HepG2 (cell line): Measurements from ENCODE around the gene MATR3. TPM values are rescaled to one million over a fixed set of nuclear protein-coding genes. Genes with fewer than 3 reads are reported as not detected.
A peak's percentile ranks its signal among the peaks of the same experiment; 100 is the strongest.

Experiments used
- ARID4A ChIP-seq: sonication (generic); formaldehyde crosslinking; IDR thresholded peaks from 2 replicates; pipeline ENCODE4 v1.5.0; 2020; ENCODE audit warnings: mild to moderate bottlenecking, missing genetic modification reagents, borderline replicate concordance
- FOXA3 ChIP-seq: IDR thresholded peaks from 2 replicates; pipeline ENCODE4 v1.6.1; 2016; ENCODE audit warnings: missing genetic modification reagents, missing compliant biosample characterization
- GTF3A ChIP-seq: sonication (generic); formaldehyde crosslinking; conservative IDR thresholded peaks from 2 replicates; pipeline ENCODE4 v1.4.0; 2020; ENCODE audit warnings: mild to moderate bottlenecking, missing genetic modification reagents
- JUND ChIP-seq: sonication (generic); formaldehyde crosslinking; IDR thresholded peaks from 2 replicates; pipeline ENCODE4 v1.8.0; 2022; ENCODE audit warnings: mild to moderate bottlenecking, missing genetic modification reagents
- NFYB ChIP-seq: sonication (generic); formaldehyde crosslinking; IDR thresholded peaks from 2 replicates; pipeline ENCODE4 v1.4.0; 2020; ENCODE audit warnings: missing genetic modification reagents
- NR2F1 ChIP-seq, 2 experiments: fragments of 450-650 bp in 1 of 2; formaldehyde crosslinking in 1 of 2; IDR thresholded peaks; 2 replicates each; pipeline versions ENCODE4 v1.5.0 to v1.6.1; 2016 to 2020; ENCODE audit warnings: mild to moderate bottlenecking in 1 of 2, missing compliant biosample characterization in 1 of 2, missing genetic modification reagents in 1 of 2, moderate library complexity in 1 of 2
- RORA ChIP-seq: sonication (generic); formaldehyde crosslinking; IDR thresholded peaks from 2 replicates; pipeline ENCODE4 v1.5.0; 2020; ENCODE audit warnings: mild to moderate bottlenecking, missing genetic modification reagents, moderate library complexity
- SNAPC2 ChIP-seq: sonication (generic); formaldehyde crosslinking; IDR thresholded peaks from 2 replicates; pipeline ENCODE4 v1.8.1; 2022; ENCODE audit warnings: mild to moderate bottlenecking, missing genetic modification reagents
- STAT5B ChIP-seq: sonication (generic); formaldehyde crosslinking; IDR thresholded peaks from 2 replicates; pipeline ENCODE4 v1.4.0; 2020; ENCODE audit warnings: missing genetic modification reagents
- TAF15 ChIP-seq: fragments of 200-400 bp; formaldehyde crosslinking; IDR thresholded peaks from one replicate; pipeline ENCODE4 v1.6.1; 2018; ENCODE audit warnings: mild to moderate bottlenecking, low read depth, low read length; ENCODE audit not compliant: poor library complexity, severe bottlenecking
- TERF1 ChIP-seq: sonication (generic); formaldehyde crosslinking; IDR thresholded peaks from 2 replicates; pipeline ENCODE4 v1.8.0; 2022; ENCODE audit warnings: mild to moderate bottlenecking, missing genetic modification reagents, moderate library complexity
- TFAP4 ChIP-seq: sonication (generic); IDR thresholded peaks from 2 replicates; pipeline ENCODE4 v1.6.1; 2016; ENCODE audit warnings: low read depth, borderline replicate concordance
- THRA ChIP-seq: sonication (generic); formaldehyde crosslinking; IDR thresholded peaks from 2 replicates; pipeline ENCODE4 v1.4.0; 2020; ENCODE audit warnings: missing genetic modification reagents, borderline replicate concordance
- TOPORS ChIP-seq: sonication (generic); formaldehyde crosslinking; IDR thresholded peaks from 2 replicates; pipeline ENCODE4 v1.8.0; 2023; ENCODE audit warnings: mild to moderate bottlenecking, missing genetic modification reagents
- ZNF282 ChIP-seq: fragments of 450-650 bp; IDR thresholded peaks from 2 replicates; pipeline ENCODE4 v1.6.1; 2018; ENCODE audit not compliant: partially characterized antibody
- ZNF367 ChIP-seq: sonication (generic); formaldehyde crosslinking; IDR thresholded peaks from 2 replicates; pipeline ENCODE4 v1.4.0; 2020; ENCODE audit warnings: missing genetic modification reagents, borderline replicate concordance
- ZNF615 ChIP-seq: sonication (generic); formaldehyde crosslinking; IDR thresholded peaks from 2 replicates; pipeline ENCODE4 v1.5.0; 2020; ENCODE audit warnings: mild to moderate bottlenecking, missing genetic modification reagents, borderline replicate concordance
- ZNF674 ChIP-seq: sonication (generic); formaldehyde crosslinking; IDR thresholded peaks from 2 replicates; pipeline ENCODE4 v1.5.0; 2020; ENCODE audit warnings: low read depth, mild to moderate bottlenecking, missing genetic modification reagents
- ZNF724P ChIP-seq: sonication (generic); formaldehyde crosslinking; IDR thresholded peaks from 2 replicates; pipeline ENCODE4 v1.8.0; 2022; ENCODE audit warnings: missing genetic modification reagents, borderline replicate concordance
- ZNF747 ChIP-seq: sonication (generic); formaldehyde crosslinking; IDR thresholded peaks from 2 replicates; pipeline ENCODE4 v1.8.1; 2023; ENCODE audit warnings: missing genetic modification reagents, mild to moderate bottlenecking, borderline replicate concordance
- ZSCAN30 ChIP-seq: sonication (generic); formaldehyde crosslinking; IDR thresholded peaks from 2 replicates; pipeline ENCODE4 v1.5.0; 2020; ENCODE audit warnings: mild to moderate bottlenecking, missing genetic modification reagents
- ZSCAN31 ChIP-seq: sonication (generic); formaldehyde crosslinking; IDR thresholded peaks from 2 replicates; pipeline ENCODE4 v1.5.0; 2020; ENCODE audit warnings: low read depth, mild to moderate bottlenecking, missing genetic modification reagents
- polyA plus RNA-seq, 8 experiments: library from polyadenylated mRNA; depleted of rRNA in 3 of 8; stranded (reverse) in 7 of 8; unstranded in 1 of 8; fragments of >200 nt; fragmentation: Illumina TruSeq in 4 of 8; extraction: Trizol in 4 of 8; gene quantifications; 2 replicates each; pipeline versions ENCODE4 v1.2.1 to v1.2.3, GENCODE V29; 2011 to 2016; ENCODE audit warnings: low read depth in 4 of 8, missing spikeins in 1 of 8, mixed read lengths in 1 of 8; ENCODE audit not compliant: insufficient read depth in 1 of 8
- total RNA-seq, 5 experiments: library from RNA; depleted of rRNA; stranded (reverse); fragments of >200 nt; fragmentation: Illumina TruSeq; extraction: Trizol; gene quantifications; 2 replicates each; pipeline ENCODE4 v1.2.3, GENCODE V29; 2016; ENCODE audit warnings: low read depth in 1 of 5

Gene MATR3
- total and polyA plus RNA-seq, 2 of the 13 experiments (the other 11 are each of a cell fraction or from before 2014, with no cell fraction given) = 94.2 to 341 TPM

GRCh38 chr5:139273572-139274289, 19.8 kb upstream of the MATR3 start (continued):
- peak; percentile 39; the same call in 1 of the 2 replicates for TF ChIP-seq ZSCAN31
- no peak for TF ChIP-seq TERF1 (CRISPR knock-in tag)
- TF ChIP-seq NFYB (CRISPR knock-in tag) = no peak
- TF ChIP-seq TOPORS (CRISPR knock-in tag) = peak; percentile 60; the same call in 1 of the 2 replicates
- no peak for TF ChIP-seq TAF15
- TF ChIP-seq ZNF367 (CRISPR knock-in tag) = peak; percentile 88; the same call in 1 of the 2 replicates
- TF ChIP-seq ZSCAN30 = no peak
- no peak for TF ChIP-seq ZNF282
- TF ChIP-seq THRA (CRISPR knock-in tag) = peak; percentile 56; the same call in 1 of the 2 replicates
- peak; percentile 20 to 49; a peak in 1 of 4 replicates for TF ChIP-seq NR2F1 (CRISPR knock-in tag; IDR thresholded peaks at IDR 0.05)
- TF ChIP-seq GTF3A = no peak
- no peak; the same call in 1 of the 2 replicates for TF ChIP-seq ZNF747 (CRISPR knock-in tag)
- TF ChIP-seq ZNF615 (CRISPR knock-in tag) = no peak
- TF ChIP-seq TFAP4 = 0 out of 2 replicates have a peak, but pooled peaks have one; percentile 10
- no peak for TF ChIP-seq RORA (CRISPR knock-in tag)
- TF ChIP-seq SNAPC2 = peak; percentile 66; the same call in 1 of the 2 replicates
- TF ChIP-seq JUND = no peak
- peak; percentile 85; the same call in 1 of the 2 replicates for TF ChIP-seq ARID4A (CRISPR knock-in tag)
- TF ChIP-seq FOXA3 = peak; percentile 56; the same call in 1 of the 2 replicates
- TF ChIP-seq ZNF724P = no peak
- no peak for TF ChIP-seq STAT5B (CRISPR knock-in tag)
- 0 out of 2 replicates have a peak, but pooled peaks have one; percentile 17 for TF ChIP-seq ZNF674
